Measurements from ENCODE around the gene ZNF33B.
"Not testable (repeated sequence)": the region's sequence is repeated elsewhere in the genome, so short reads cannot be mapped to it uniquely, and the experiment has no call there.

Gene ZNF33B

GRCh38 chr10:42623929-42624328 is 14.4 kb downstream of the ZNF33B start:
- in situ Hi-C loops (cut with MboI; ENCODE audit: low sequenced_read_pairs): no loop called here

- in situ Hi-C loops (cut with MboI; ENCODE audit: low sequenced_read_pairs): no loop called here
These were observed 19.9 kb downstream of the ZNF33B start for GRCh38 chr10:42618424-42618823.

GRCh38 chr10:42615419-42615818 is 23.0 kb downstream of the ZNF33B start:
- in situ Hi-C loops (cut with MboI; ENCODE audit: low sequenced_read_pairs): no loop called here

GRCh38 chr10:42609872-42610271 is 28.5 kb downstream of the ZNF33B start:
- in situ Hi-C loops (cut with MboI; ENCODE audit: low sequenced_read_pairs): no loop called here

GRCh38 chr10:42598249-42598873 is 40.0 kb downstream of the ZNF33B start:
- in situ Hi-C loops (cut with MboI; ENCODE audit: low sequenced_read_pairs): no loop called here

- in situ Hi-C loops (cut with MboI; ENCODE audit: low sequenced_read_pairs): no loop called here
These were observed 42.2 kb downstream of the ZNF33B start for GRCh38 chr10:42596196-42596595.

- in situ Hi-C loops (cut with MboI; ENCODE audit: low sequenced_read_pairs): no loop called here
These were observed 44.1 kb downstream of the ZNF33B start for GRCh38 chr10:42594246-42594650.

- in situ Hi-C loops (cut with MboI; ENCODE audit: low sequenced_read_pairs): no loop called here
These were observed 45.1 kb downstream of the ZNF33B start for GRCh38 chr10:42593284-42593683.

GRCh38 chr10:42583828-42584227 is 54.5 kb downstream of the ZNF33B start:
- in situ Hi-C loops (cut with MboI; ENCODE audit: low sequenced_read_pairs): no loop called here

- in situ Hi-C loops (cut with MboI; ENCODE audit: low sequenced_read_pairs): no loop called here
These were observed 60.4 kb downstream of the ZNF33B start for GRCh38 chr10:42578019-42578418.

- in situ Hi-C loops (cut with MboI; ENCODE audit: low sequenced_read_pairs): no loop called here
These were observed 62.0 kb downstream of the ZNF33B start for GRCh38 chr10:42576338-42576737.

- in situ Hi-C loops (cut with MboI; ENCODE audit: low sequenced_read_pairs): no loop called here
These were observed 64.0 kb downstream of the ZNF33B start for GRCh38 chr10:42574336-42574735.

- in situ Hi-C loops (cut with MboI; ENCODE audit: low sequenced_read_pairs): no loop called here
These were observed 81.4 kb downstream of the ZNF33B start for GRCh38 chr10:42556931-42557330.

GRCh38 chr10:42553576-42553975 is 84.8 kb downstream of the ZNF33B start:
- in situ Hi-C loops (cut with MboI; ENCODE audit: low sequenced_read_pairs): not testable (repeated sequence)

GRCh38 chr10:42553064-42553407 is 85.3 kb downstream of the ZNF33B start:
- in situ Hi-C loops (cut with MboI; ENCODE audit: low sequenced_read_pairs): no loop called here

- in situ Hi-C loops (cut with MboI; ENCODE audit: low sequenced_read_pairs): no loop called here
These were observed 85.9 kb downstream of the ZNF33B start for GRCh38 chr10:42552188-42553063.

GRCh38 chr10:42551582-42552187 is 86.7 kb downstream of the ZNF33B start:
- in situ Hi-C loops (cut with MboI; ENCODE audit: low sequenced_read_pairs): no loop called here

- in situ Hi-C loops (cut with MboI; ENCODE audit: low sequenced_read_pairs): no loop called here
These were observed 88.5 kb downstream of the ZNF33B start for GRCh38 chr10:42549851-42550250.

- in situ Hi-C loops (cut with MboI; ENCODE audit: low sequenced_read_pairs): no loop called here
These were observed 90.1 kb downstream of the ZNF33B start for GRCh38 chr10:42548254-42548653.

- in situ Hi-C loops (cut with MboI; ENCODE audit: low sequenced_read_pairs): no loop called here
These were observed 93.4 kb downstream of the ZNF33B start for GRCh38 chr10:42544945-42545344.

- in situ Hi-C loops (cut with MboI; ENCODE audit: low sequenced_read_pairs): no loop called here
These were observed 94.5 kb downstream of the ZNF33B start for GRCh38 chr10:42543840-42544372.

All from HL-60/S4 treated with phorbol 12-myristate 13-acetate at 8.2 ng/mL for 4 days and 3 days (cell line).